Mucosa of descending colon (tissue), 3 donors: Measurements from ENCODE around the gene PPFIBP2. TPM values are rescaled to one million over a fixed set of nuclear protein-coding genes. Genes with fewer than 3 reads are reported as not detected.

Source experiments
- ATAC-seq: fragments of 200-7000 bp; cut with Tn5 transposase; one replicate; pipeline ENCODE4 v1.9.1; 2020; ENCODE audit warnings: mild to moderate bottlenecking, moderate library complexity
- DNase-seq, 3 donors: peaks; one replicate each; pipeline ENCODE4 v3.0.0-alpha.2; 2020
- H3K36me3 ChIP-seq: fragments of 200-600 bp; one replicate; pipeline ENCODE4 v1.8.0; 2021; ENCODE audit warnings: low read depth, mild to moderate bottlenecking
- H3K4me1 ChIP-seq: fragments of 200-600 bp; one replicate; pipeline ENCODE4 v1.8.0; 2021; ENCODE audit warnings: low read depth, mild to moderate bottlenecking
- H3K4me3 ChIP-seq: fragments of 200-600 bp; one replicate; pipeline ENCODE4 v1.8.0; 2021; ENCODE audit warnings: mild to moderate bottlenecking
- H3K9me3 ChIP-seq: fragments of 200-600 bp; one replicate; pipeline ENCODE4 v1.8.0; 2021; ENCODE audit warnings: mild to moderate bottlenecking
- CTCF ChIP-seq: fragments of 200-600 bp; IDR thresholded peaks from one replicate; pipeline ENCODE4 v1.8.0; 2022; ENCODE audit warnings: antibody characterized with exemption, mild to moderate bottlenecking
- intact Hi-C, 2 donors: fragments of 100-400 bp; cut with DNase I in 1 of 2; cut with micrococcal nuclease in 1 of 2; formaldehyde crosslinking; loops; one replicate each; pipeline versions ENCODE4 v1.11.0 to v1.11.1; 2022; cut with DNase I, micrococcal nuclease
- total RNA-seq, 3 donors: library from RNA; stranded (reverse); fragmentation: NEBNext Ultra II Directional in 2 of 3; extraction: Animal tissue kit (Norgen Biotek cat#: 25700) in 2 of 3; gene quantifications; one replicate each; pipeline versions ENCODE4 v1.2.1 to v1.2.4, GENCODE V29; 2021 to 2023
- donor health status: DM: no; HTN: no; CAD: no; lungs with moderate emphysema.
- donor health status: DM: no; HTN: no; CAD: no.
- donor health status: DM: no; HTN: yes; CAD: no.

The PPFIBP2 gene
- total RNA-seq, 3 donors from 2014 or later, result 40.1 to 83.5 (median 69.2) TPM

- DNase-seq (no peak), ATAC-seq (no peak)
- H3K9me3 ChIP-seq, result no peaks in the 10 kb centered on the region
- H3K4me3 ChIP-seq, result no peak overlapping the region
- H3K4me1 ChIP-seq, result peaks cover 43% of the 10 kb centered on the region
- intact Hi-C loops, result no loop called here
- TF ChIP-seq CTCF, result no peak
- H3K36me3 ChIP-seq, result no peaks in the 10 kb centered on the region
These were observed 57.2 kb downstream of the PPFIBP2 start for GRCh38 chr11:7570938-7571521.

GRCh38 chr11:7571640-7572000, 57.8 kb downstream of the PPFIBP2 start:
- TF ChIP-seq CTCF, result peak; percentile 80
- DNase-seq, result peak in 2 of 3 donors; percentile 82 to 89
- Histone ChIP-seq H3K4me3 (no peak overlapping the region), H3K4me1 (peaks cover 49% of the 10 kb centered on the region), H3K36me3 (no peaks in the 10 kb centered on the region), H3K9me3 (no peaks in the 10 kb centered on the region)
- intact Hi-C loops, result no loop called here
- peak; percentile 54 for ATAC-seq

DNA sequence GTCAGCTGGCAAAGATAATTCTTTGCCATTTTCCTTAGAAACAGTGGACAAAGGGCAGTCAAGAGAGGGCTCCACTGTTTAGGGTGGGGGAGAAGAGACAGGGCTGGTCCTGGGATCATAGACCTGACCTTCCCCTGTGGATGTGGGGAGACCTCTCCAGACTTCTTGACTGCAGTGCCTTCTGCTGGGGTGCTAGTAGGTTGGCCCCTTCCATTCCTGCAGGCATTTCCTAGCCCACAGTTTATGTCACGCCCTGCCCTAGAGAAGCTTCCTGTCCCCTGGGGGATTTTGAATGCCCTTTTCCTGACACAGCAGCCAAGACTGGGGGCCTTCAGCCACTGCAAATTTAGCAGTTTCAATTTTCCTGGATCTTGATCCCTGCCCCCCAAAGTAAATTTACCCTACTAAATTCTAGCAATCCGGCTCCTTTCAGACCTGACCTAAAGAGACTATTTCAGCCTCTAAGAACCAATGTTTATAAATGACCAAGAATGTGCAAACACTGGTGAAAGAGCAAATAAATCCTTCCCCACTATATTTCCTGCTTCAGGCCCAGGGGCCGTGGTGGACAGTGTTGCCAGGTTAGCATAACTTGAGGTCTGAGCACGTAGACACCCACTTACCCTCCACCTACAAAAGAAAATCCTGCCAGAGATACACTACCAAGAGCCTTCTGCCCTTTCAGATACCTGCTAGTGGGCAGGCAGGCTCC, 58.4 kb downstream of the PPFIBP2 start:
- H3K4me1 ChIP-seq, result peaks cover 52% of the 10 kb centered on the region
- DNase-seq (no peak), ATAC-seq (peak; percentile 2)
- TF ChIP-seq CTCF, result no peak
- no peaks in the 10 kb centered on the region for H3K9me3 ChIP-seq
- intact Hi-C loops, result no loop called here
- H3K36me3 ChIP-seq, result no peaks in the 10 kb centered on the region
- H3K4me3 ChIP-seq, result no peak overlapping the region

GRCh38 chr11:7573193-7573557, 59.4 kb downstream of the PPFIBP2 start:
- DNase-seq (no peak), ATAC-seq (no peak)
- Histone ChIP-seq H3K4me1 (peaks cover 59% of the 10 kb centered on the region), H3K4me3 (no peak overlapping the region), H3K9me3 (no peaks in the 10 kb centered on the region), H3K36me3 (no peaks in the 10 kb centered on the region)
- intact Hi-C loops, result no loop called here
- TF ChIP-seq CTCF, result no peak

- intact Hi-C loops, result no loop called here
- DNase-seq (peak; percentile 77 to 82 (median 82)), ATAC-seq (peak; percentile 65)
- no peaks in the 10 kb centered on the region for H3K36me3 ChIP-seq
- no peaks in the 10 kb centered on the region for H3K9me3 ChIP-seq
- TF ChIP-seq CTCF, result no peak
- H3K4me1 ChIP-seq, result peaks cover 64% of the 10 kb centered on the region
- H3K4me3 ChIP-seq, result no peak overlapping the region
These were observed 59.9 kb downstream of the PPFIBP2 start for GRCh38 chr11:7573558-7574296.
